GM15510 (cell line): ENCODE data around the gene CPS1.

ENCODE experiments used
- POLR2A ChIP-seq: IDR thresholded peaks from 3 replicates; pipeline ENCODE4 v1.6.1; 2011; ENCODE audit warnings: borderline replicate concordance; ENCODE audit not compliant: insufficient read length; ENCODE audit errors: extremely low read depth

CPS1 gene

DNA sequence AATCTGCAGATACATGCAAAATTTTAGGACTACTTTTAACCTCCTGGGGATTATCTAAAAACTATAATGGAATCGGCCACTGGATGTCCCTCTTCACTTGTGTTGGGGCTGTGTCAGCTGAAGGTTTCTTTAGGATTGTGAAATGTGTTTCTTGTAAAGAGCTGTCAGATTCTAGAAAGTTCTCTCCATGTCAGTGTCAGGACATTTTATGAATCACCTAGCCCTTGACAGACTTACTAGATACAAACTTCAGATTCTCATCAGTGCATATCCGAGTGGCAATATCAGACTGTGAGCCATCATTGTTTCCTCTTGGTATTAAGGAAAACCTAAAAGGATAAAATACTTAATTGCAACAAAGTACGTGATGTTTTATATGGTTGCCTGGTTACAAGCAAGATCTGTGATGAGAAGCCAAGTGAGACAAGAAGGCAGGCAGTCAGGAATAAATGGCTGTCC lies 107.3 kb downstream of the CPS1 start:
- TF ChIP-seq POLR2A: no peak

DNA sequence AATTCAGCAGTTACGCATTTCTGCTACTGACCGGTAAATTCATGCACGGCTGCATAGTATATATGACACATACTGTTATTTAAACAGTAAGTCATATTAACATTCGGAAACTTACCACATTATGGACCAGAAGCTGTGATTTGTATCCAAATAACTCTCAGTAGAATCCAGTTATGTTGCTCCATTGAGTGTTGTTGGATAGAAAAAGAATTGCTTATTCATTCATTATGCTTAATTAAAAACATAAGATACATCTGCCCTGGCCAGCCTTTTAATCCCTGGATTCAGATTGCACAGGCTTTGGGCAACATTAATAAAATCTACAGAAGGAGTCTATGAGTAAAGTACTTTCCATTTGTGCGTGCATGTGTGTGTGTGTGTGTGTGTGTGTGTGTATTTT lies 111.3 kb downstream of the CPS1 start:
- TF ChIP-seq POLR2A: no peak

- no peak for TF ChIP-seq POLR2A
Observed at GRCh38 chr2:210671065-210671464, 114.7 kb downstream of the CPS1 start.

- no peak for TF ChIP-seq POLR2A
Observed at GRCh38 chr2:210673117-210673516, 116.7 kb downstream of the CPS1 start.

- no peak for TF ChIP-seq POLR2A
Observed at GRCh38 chr2:210676067-210676466, 119.7 kb downstream of the CPS1 start.

DNA sequence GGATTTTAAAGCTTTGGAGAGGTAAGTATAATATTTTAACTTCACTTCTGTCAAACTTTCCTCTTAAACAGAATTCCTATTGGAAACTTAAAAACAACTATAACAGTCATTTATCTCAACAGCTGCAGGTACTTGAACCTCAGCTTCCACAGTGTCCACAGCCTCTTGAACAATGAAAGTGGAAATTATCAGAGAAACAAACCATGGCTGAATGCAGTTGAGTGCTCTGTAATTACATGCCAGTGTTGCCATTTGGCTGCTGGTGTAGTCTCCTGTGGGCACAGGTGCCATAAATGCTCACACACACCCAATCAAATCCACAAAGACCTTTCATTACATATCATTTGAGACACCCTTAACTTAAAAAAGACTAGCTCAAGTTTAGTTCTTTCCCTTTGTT lies 125.1 kb downstream of the CPS1 start:
- TF ChIP-seq POLR2A: no peak

DNA sequence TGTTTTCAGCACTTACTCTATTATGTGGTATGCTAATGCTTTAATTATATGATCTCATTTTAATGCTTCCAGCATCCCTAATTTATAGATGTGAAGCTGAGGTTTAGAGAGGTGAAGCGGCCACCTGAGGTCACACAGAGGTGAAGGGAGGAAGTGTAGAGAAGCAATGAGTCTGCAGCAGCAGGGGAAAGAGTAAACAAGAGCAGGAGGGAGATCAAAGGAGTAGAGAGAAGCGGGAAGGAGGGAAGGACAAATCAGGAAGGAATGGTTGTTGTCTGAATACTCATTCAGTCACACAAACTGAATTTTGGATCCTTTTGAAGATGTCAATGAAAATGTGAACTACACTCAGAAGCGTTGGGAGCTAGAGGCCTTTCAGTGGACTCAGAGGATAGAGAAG lies 130.0 kb downstream of the CPS1 start:
- no peak for TF ChIP-seq POLR2A

DNA sequence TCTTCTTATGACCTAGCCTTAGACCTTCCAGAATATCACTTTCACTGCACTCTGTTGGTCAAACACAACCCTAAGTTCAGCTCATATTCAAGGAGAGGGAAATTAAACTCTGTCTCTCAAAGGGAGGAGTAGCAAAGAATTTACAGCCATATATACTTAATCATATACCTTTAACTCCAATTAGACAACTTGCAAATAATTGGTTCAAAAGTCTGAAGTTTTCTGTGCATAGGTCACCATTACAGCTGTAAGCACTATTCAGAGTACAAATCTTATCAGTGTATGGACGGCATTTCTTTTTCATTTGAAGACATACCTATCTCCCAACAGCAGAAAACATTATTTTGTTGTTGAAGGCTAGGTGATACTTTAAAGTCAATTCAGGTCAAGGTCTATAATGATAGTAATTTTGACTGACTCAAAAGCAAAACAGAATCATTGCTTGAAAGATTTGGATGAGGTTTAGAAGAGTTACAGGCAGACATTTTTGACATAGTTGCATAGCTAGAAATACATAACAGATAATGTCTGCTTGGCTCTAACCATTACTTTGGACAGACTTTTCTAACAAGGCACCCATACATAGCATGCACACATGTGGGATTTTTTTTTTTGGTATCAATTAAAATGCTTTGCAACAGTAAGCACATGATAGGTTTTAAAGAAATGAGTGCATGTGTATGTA lies 131.5 kb downstream of the CPS1 start:
- TF ChIP-seq POLR2A: no peak

GRCh38 chr2:210707900-210708299 lies 151.5 kb downstream of the CPS1 start:
- TF ChIP-seq POLR2A: no peak

DNA sequence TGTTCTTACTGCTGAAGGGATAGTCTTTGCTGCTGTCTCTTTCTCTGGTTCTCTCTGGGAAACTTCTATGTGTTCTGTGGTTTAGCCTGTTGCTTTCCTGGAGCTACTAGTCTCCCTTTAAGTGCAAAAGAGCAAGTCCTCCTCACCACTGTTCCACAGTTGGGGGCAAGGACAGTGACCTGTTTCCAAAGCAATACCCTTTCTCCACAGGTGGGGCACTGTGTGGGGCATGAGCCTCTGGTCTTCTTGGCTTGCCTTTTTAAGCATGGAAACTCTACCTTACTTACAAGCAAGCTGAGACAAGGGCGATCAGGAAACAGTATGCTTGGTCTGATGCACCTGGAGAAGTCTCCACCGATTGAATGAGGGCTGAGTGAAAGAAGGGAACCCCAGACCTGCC lies 156.7 kb downstream of the CPS1 start:
- TF ChIP-seq POLR2A: no peak

DNA sequence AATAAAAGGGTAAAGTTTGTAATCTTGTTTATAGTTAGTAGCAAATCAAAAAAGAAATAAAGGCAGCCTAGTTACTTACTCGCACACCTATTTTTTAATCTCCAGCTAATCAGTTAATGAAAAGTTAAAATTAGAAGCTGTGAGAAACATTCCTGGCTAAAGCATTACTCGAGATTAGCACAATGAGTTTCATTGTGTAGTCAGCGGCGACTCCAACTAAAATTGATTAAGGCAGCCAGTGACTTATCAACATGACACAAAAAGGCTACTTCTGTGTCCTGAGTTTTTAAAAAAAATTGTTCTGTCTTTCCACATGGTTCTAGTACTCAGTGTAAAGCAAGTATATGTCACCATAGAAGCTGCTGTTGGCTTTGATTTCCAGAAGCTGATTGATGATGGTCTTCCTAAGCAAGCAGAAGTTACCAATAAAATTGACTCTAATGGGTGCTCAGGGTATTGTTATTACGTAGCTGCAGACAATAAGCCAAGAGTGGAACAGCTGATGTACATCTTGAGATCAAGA lies 159.2 kb downstream of the CPS1 start:
- TF ChIP-seq POLR2A: no peak

DNA sequence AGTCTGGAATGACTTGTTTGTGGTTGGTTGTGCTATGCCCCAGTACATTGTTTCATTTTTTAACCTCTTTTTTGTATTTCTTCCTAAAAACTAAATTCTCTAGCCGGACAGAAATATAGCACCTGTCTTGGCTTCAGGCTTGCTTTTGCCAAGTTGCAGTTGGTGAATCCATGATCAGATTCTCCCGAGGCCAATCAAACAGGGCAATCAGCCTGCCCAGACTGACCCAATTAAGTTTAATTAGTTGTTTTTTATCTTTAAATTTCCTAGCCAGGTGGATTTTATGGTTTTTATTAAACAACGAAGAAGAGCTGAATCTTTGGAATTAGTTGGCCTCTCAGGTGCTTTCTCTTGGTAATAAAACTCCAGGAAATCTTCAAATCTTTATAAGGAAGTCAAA lies 162.1 kb downstream of the CPS1 start:
- TF ChIP-seq POLR2A: no peak

DNA sequence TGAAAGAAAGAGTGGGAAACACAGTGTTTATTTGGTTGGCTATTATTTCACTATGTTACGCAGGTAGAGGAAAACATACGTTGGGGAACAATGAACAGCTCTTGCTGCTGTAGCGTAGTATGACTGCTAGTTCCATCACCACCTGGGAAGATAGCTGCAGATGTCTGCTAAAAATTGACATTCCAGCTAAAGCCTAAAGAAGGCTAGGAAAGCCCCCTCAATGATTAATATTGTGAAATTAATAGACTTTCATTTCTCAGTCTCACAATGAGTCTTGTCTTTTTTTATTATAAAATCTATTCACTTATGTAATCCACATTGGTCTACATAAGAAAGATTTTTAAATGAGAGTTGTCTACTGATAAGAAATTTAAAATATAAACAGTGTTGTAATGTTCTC lies 165.7 kb downstream of the CPS1 start:
- no peak for TF ChIP-seq POLR2A

- no peak for TF ChIP-seq POLR2A
Observed at GRCh38 chr2:210727549-210727948, 171.2 kb downstream of the CPS1 start.
